NCI-H1105 treated with DMSO at 0.1 percent for 48 hours (cell line): ENCODE measurements around the gene BOK.
"Not testable (repeated sequence)": the region's sequence is repeated elsewhere in the genome, so short reads cannot be mapped to it uniquely, and the experiment has no call there.

Experiments
- DNase-seq: peaks from one replicate; lab custom pipeline; 2025; lab: John Stamatoyannopoulos, UW

Gene BOK

GRCh38 chr2:241572915-241573651 lies 14.5 kb downstream of the BOK start:
- DNase-seq: not testable (repeated sequence)

GRCh38 chr2:241573741-241574140 lies 15.2 kb downstream of the BOK start:
- no peak for DNase-seq

- DNase-seq: no peak
Measured at GRCh38 chr2:241574911-241575623, 16.5 kb downstream of the BOK start.

- DNase-seq: no peak
Measured at GRCh38 chr2:241575624-241576292, 17.2 kb downstream of the BOK start.

GRCh38 chr2:241576293-241576654 lies 17.7 kb downstream of the BOK start:
- DNase-seq: no peak

GRCh38 chr2:241577413-241578122 lies 19.0 kb downstream of the BOK start:
- no peak for DNase-seq

- DNase-seq: no peak
Measured at GRCh38 chr2:241579281-241579680, 20.7 kb downstream of the BOK start.

GRCh38 chr2:241582328-241582727 lies 23.8 kb downstream of the BOK start:
- no peak for DNase-seq

GRCh38 chr2:241582806-241583205 lies 24.3 kb downstream of the BOK start:
- DNase-seq: no peak

- DNase-seq: no peak
Measured at GRCh38 chr2:241584436-241584835, 25.9 kb downstream of the BOK start.

GRCh38 chr2:241586564-241587264 lies 28.2 kb downstream of the BOK start:
- no peak for DNase-seq

GRCh38 chr2:241589863-241590262 lies 31.3 kb downstream of the BOK start:
- not testable (repeated sequence) for DNase-seq

GRCh38 chr2:241590496-241591455 lies 32.2 kb downstream of the BOK start:
- DNase-seq: not testable (repeated sequence)

GRCh38 chr2:241592126-241592845 lies 33.7 kb downstream of the BOK start:
- DNase-seq: no peak

GRCh38 chr2:241593271-241593670 lies 34.7 kb downstream of the BOK start:
- no peak for DNase-seq

- DNase-seq: no peak
Measured at GRCh38 chr2:241595600-241596140, 37.1 kb downstream of the BOK start.

GRCh38 chr2:241597561-241597960 lies 39.0 kb downstream of the BOK start:
- no peak for DNase-seq

GRCh38 chr2:241598061-241598460 lies 39.5 kb downstream of the BOK start:
- DNase-seq: no peak

- DNase-seq: peak; percentile 28
Measured at GRCh38 chr2:241598487-241598886, 39.9 kb downstream of the BOK start.

GRCh38 chr2:241599615-241600014 lies 41.1 kb downstream of the BOK start:
- no peak for DNase-seq
